ENCODE results near the gene NUP42. TPM values are rescaled to one million over a fixed set of nuclear protein-coding genes. Genes with fewer than 3 reads are reported as not detected.

The NUP42 gene
- polyA plus RNA-seq, 1 donor (not counting 4 experiments of a cell fraction or from before 2014, with no cell fraction given): 34.2 TPM

GRCh38 chr7:23183279-23184012 lies 1.6 kb downstream of the NUP42 start:
- dilution Hi-C loops (cut with MboI; ENCODE audit: extremely low pct_ligation_motif_present, low sequenced_read_pairs): no loop called here

DNA sequence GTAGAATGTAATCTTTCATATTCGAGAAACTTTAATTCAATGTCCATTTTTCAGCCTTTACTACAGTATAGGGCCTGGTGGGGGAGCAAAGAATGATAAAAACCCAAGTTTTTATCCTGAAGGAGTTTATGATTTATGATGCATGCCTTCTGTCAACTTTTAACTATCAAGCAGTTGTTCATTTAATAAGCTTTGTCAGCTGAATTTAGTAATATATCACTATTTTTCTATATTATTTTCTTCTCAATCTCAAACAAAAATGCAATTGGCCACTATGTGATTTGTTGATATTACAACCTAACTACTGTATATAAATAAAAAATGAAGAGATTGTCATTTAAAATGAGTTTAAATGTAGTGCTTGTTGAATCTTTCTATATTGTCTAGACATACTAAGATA lies 2.4 kb downstream of the NUP42 start:
- Histone ChIP-seq H3K27ac (ENCODE audit: control insufficient read depth, insufficient read depth, low read length) (no peak overlapping the region), H3K4me1 (ENCODE audit: control insufficient read depth, extremely low read depth, insufficient read depth, low read length) (peaks cover 19% of the 10 kb centered on the region), H3K9ac (ENCODE audit: control insufficient read depth, extremely low read depth, insufficient read depth, low read length) (no peak overlapping the region), H3K36me3 (ENCODE audit: control insufficient read depth in 2 of 2, extremely low read depth in 1 of 2, insufficient read depth in 2 of 2, low read length in 2 of 2) (peaks cover 8 to 13% of the 10 kb centered on the region in 2 experiments), H3K9me3 (ENCODE audit: control insufficient read depth, low read depth, low read length) (no peaks in the 10 kb centered on the region), H3K79me2 (ENCODE audit: control insufficient read depth, insufficient read depth, low read length) (peaks cover 45% of the 10 kb centered on the region), H3K4me3 (ENCODE audit: control insufficient read depth in 2 of 3, extremely low read depth in 1 of 3, insufficient read depth in 2 of 3, low read depth in 1 of 3, low read length in 3 of 3) (no peak overlapping the region), H3K9me1 (ENCODE audit: control insufficient read depth, extremely low read depth, insufficient read depth, low read length) (no peaks in the 10 kb centered on the region), H3K27me3 (ENCODE audit: control insufficient read depth, extremely low read depth, insufficient read depth, low read length) (no peaks in the 10 kb centered on the region), H4K20me1 (ENCODE audit: control insufficient read depth, extremely low read depth, insufficient read depth, low read length) (no peaks in the 10 kb centered on the region), H3K4me2 (ENCODE audit: control insufficient read depth, extremely low read depth, insufficient read depth, low read depth, low read length) (peak overlapping the region; percentile 90), H2AFZ (ENCODE audit: control insufficient read depth, low read length) (no peak overlapping the region)
- no peak for TF ChIP-seq EZH2 (IDR thresholded peaks at IDR 0.05; ENCODE audit: low read length)
- no peak for TF ChIP-seq CTCF (optimal IDR thresholded peaks at IDR 0.05 in 1 of 3, IDR thresholded peaks at IDR 0.05 in 1 of 3, conservative IDR thresholded peaks at IDR 0.05 in 1 of 3; ENCODE audit: extremely low read depth in 1 of 3, insufficient read depth in 2 of 3, low read length in 3 of 3)
- dilution Hi-C loops (cut with MboI; ENCODE audit: extremely low pct_ligation_motif_present, low sequenced_read_pairs): no loop called here
- no peak for DNase-seq (ENCODE audit: low read depth, low spot score)
- FAIRE-seq: no peak

More at GRCh38 chr7:23183279-23184012, 1.6 kb downstream of the NUP42 start:
- peaks cover 42% of the 10 kb centered on the region for H3K79me2 ChIP-seq (ENCODE audit: control insufficient read depth, insufficient read depth, low read length)
- H3K4me3 ChIP-seq (ENCODE audit: control insufficient read depth in 2 of 3, extremely low read depth in 1 of 3, insufficient read depth in 2 of 3, low read depth in 1 of 3, low read length in 3 of 3): peak overlapping the region; percentile 82 to 99 (median 95)
- peaks cover 5 to 6% of the 10 kb centered on the region in 2 experiments for H3K36me3 ChIP-seq (ENCODE audit: control insufficient read depth in 2 of 2, extremely low read depth in 1 of 2, insufficient read depth in 2 of 2, low read length in 2 of 2)
- TF ChIP-seq CTCF (optimal IDR thresholded peaks at IDR 0.05 in 1 of 3, IDR thresholded peaks at IDR 0.05 in 1 of 3, conservative IDR thresholded peaks at IDR 0.05 in 1 of 3; ENCODE audit: extremely low read depth in 1 of 3, insufficient read depth in 2 of 3, low read length in 3 of 3) (no peak), EZH2 (IDR thresholded peaks at IDR 0.05; ENCODE audit: low read length) (no peak)
- peak overlapping the region; percentile 90 for H3K4me2 ChIP-seq (ENCODE audit: control insufficient read depth, extremely low read depth, insufficient read depth, low read depth, low read length)
- peak overlapping the region; percentile 95 for H3K9ac ChIP-seq (ENCODE audit: control insufficient read depth, extremely low read depth, insufficient read depth, low read length)
- no peaks in the 10 kb centered on the region for H3K9me3 ChIP-seq (ENCODE audit: control insufficient read depth, low read depth, low read length)
- no peaks in the 10 kb centered on the region for H4K20me1 ChIP-seq (ENCODE audit: control insufficient read depth, extremely low read depth, insufficient read depth, low read length)
- no peak overlapping the region for H3K27ac ChIP-seq (ENCODE audit: control insufficient read depth, insufficient read depth, low read length)
- H2AFZ ChIP-seq (ENCODE audit: control insufficient read depth, low read length): no peak overlapping the region
- no peak for DNase-seq (ENCODE audit: low read depth, low spot score)
- FAIRE-seq: no peak
- H3K27me3 ChIP-seq (ENCODE audit: control insufficient read depth, extremely low read depth, insufficient read depth, low read length): no peaks in the 10 kb centered on the region
- peaks cover 19% of the 10 kb centered on the region for H3K4me1 ChIP-seq (ENCODE audit: control insufficient read depth, extremely low read depth, insufficient read depth, low read length)
- no peaks in the 10 kb centered on the region for H3K9me1 ChIP-seq (ENCODE audit: control insufficient read depth, extremely low read depth, insufficient read depth, low read length)

Measured in keratinocyte (primary cell).